Measurements from ENCODE around the gene AGBL1.

The AGBL1 gene

GRCh38 chr15:86756688-86757087, 677.0 kb downstream of the AGBL1 start:
- DNase-seq = no peak

DNA sequence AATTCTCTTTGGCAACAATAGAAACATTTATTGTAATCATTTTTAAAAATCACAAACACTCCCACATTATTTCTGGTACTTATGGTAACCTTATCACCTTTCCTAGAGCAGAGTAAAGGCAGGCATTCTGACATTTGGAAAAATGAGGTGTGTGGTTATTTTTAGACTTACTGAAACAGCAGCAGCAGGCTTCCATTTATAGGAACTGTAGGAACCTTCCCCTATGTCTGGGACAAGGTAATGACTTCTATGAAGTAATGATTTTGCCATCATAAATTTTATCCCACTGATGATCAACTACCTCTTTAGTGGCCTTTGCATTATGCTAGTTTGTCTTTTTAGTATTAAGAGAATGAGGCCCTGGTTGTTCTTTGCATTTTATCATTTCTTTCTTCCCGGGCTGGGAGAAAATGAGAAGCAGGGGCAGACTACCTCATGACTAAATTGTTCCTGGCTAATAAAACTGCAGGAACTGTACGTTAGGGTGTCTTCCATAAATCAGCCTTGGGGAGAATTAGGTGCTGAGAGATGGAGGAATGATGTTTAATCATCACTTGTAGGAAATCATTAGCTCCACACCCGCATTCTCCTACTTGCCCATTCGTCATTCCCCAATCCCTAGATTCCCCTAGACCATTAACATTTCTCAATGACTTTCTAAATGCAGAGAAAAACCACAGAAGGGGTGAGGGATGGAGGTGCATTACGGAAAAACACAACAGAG, 680.3 kb downstream of the AGBL1 start:
- no peak for DNase-seq

- no peak for DNase-seq
Measured at GRCh38 chr15:86762874-86763273, 683.2 kb downstream of the AGBL1 start.

DNA sequence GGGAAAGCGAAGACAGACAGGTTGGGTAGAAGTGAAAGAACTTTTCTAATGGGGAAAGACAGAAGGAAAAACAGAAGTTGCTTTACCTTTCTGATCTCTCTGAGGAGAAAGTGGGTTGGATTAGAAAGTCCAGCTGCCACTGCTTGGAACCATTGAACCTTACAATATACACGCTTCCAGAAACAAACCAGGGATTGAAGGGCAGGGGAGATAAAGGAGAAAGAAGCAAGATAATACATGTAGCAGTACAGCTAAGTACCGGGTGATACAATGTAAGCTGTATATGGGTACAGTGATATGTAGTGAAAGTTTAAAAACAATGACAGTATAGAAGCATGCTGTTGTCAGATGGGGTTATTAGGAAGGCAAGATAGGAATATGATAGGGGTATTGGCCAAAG, 684.4 kb downstream of the AGBL1 start:
- DNase-seq = no peak

- no peak for DNase-seq
Measured at GRCh38 chr15:86765281-86765680, 685.6 kb downstream of the AGBL1 start.

GRCh38 chr15:86772369-86773059, 692.8 kb downstream of the AGBL1 start:
- DNase-seq = no peak

- DNase-seq = no peak
Measured at GRCh38 chr15:86773736-86774135, 694.1 kb downstream of the AGBL1 start.

- no peak for DNase-seq
Measured at GRCh38 chr15:86776145-86776544, 696.5 kb downstream of the AGBL1 start.

DNA sequence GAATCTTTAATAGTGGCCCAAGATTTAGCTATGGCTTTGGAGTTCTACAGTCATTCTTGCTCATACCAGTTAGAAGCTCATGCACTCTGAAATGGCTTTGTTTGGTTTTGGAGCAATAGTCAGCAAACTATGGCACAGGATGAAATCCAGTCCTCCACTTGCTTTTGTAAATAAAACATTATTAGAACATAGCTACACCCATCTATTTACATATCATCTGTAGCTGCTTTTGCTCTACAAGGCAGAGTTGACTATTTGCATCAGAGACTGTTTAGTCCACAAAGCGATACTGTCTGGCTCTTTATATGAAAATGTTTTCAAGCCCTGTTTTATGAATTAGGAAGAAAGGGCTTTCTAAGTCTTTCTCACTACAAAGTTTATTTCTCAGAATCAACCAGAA, 716.9 kb downstream of the AGBL1 start:
- no peak for DNase-seq

GRCh38 chr15:86797135-86797534, 717.5 kb downstream of the AGBL1 start:
- DNase-seq = peak; percentile 83

DNA sequence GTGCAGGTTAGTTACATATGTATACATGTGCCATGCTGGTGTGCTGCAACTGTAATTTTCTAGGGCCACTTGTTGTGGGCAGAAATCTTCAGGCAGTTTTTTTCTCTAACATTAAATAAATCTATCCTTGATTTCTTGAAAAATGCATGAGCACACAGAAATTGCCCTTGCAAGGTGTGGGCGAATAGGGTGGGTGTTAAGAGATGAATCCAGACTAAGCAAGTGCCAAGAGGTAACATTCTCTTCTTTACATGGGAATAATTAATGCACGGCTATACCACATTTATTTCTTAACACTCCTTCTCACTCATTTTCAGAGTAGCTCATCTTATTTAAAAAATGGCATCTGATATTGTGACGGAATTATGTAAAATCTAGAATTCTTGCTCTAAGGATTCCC, 719.6 kb downstream of the AGBL1 start:
- no peak for DNase-seq

DNA sequence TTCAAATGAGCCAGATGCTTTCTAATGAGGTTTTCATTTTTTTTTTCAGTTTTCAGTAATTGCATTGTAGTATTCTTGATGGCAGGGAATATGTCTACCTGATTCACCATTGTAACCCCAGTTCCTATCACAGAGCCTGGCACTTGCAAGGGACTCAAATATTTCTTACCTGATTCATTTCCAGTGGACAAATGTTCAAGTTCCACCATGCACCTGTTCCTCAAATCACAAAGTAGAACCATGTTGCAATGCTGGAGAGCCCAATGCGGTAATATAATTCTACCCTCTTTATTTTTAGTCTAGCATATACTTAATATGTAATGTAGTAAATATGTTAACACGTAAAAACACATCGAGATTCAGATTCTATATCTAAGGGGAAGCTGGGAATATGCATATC, 722.6 kb downstream of the AGBL1 start:
- no peak for DNase-seq

- no peak for DNase-seq
Measured at GRCh38 chr15:86804406-86804805, 724.7 kb downstream of the AGBL1 start.

DNA sequence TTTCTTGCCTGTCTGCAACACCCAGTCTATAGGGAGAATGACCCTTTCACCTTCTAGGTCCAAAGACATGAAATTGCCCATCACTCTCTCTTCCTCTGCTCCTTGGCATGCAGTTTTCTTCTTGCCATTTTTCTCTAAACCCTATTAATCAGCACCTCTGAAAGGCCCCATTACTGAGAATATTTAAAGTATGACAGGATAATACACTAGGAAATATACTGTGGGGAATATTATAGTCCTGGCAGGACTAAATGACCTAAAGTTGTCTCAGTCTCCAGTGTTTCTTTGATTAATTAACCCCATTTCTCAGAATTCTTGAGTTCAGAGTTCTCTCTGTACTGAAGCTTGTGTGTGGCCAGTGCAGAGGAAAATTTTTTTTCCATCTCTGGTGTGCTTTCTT, 730.7 kb downstream of the AGBL1 start:
- no peak for DNase-seq

DNA sequence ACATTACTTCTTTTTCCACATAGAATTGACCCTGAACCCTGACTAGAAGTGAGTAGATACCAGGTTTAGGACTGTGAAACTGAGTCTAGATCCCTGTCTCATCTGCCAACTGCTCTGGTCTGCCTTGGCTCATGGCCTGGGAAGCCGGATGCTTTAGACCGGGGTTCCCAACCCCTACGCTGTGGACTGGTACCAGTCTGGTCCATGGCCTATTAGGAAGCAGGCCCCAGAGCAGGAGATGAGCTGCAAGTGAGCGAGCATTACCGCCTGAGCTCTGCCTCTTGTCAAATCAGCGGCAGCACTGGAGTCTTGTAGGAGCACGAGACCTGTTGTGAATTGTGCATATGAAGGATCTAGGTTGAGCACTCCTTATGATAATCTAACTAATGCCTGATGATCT, 734.2 kb downstream of the AGBL1 start:
- no peak for DNase-seq

DNA sequence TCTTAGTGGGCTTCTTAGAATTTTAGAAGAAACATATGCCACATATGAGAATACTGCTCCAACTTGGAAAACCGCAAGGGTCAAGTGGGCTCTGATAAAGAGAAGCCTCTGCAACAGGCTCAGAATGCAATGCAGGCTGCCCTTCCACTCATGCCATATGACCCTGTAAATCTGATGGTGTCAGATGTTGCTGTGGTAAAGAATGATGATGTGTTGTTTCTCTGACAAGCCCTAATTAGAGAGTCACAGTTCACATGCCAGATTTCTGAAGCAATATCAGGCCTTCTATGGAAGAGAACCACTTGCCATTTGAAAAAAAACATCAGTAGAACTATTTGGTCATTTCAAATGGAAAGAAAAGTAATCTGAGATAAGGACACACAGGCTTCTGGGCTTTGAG, 749.6 kb downstream of the AGBL1 start:
- no peak for DNase-seq

GRCh38 chr15:86830304-86830703, 750.6 kb downstream of the AGBL1 start:
- no peak for DNase-seq

DNA sequence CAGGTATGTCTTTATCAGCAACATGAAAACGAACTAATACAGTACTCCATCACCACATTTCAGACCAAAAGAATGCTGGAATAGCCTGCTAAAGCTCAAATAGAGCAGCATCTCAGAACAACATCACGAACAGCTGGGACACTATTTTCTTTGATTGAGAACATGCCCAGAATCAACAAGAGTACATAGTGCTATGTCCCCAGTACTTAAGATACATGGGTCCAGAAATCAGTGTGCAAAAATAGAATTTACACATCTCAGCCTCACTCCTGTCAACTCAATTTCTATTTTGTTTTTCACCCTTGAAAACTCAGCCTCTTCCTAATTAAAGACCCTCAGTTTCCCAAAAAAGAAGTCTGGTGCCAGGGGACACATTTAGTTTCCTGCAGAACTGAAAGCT, 753.9 kb downstream of the AGBL1 start:
- no peak for DNase-seq

DNA sequence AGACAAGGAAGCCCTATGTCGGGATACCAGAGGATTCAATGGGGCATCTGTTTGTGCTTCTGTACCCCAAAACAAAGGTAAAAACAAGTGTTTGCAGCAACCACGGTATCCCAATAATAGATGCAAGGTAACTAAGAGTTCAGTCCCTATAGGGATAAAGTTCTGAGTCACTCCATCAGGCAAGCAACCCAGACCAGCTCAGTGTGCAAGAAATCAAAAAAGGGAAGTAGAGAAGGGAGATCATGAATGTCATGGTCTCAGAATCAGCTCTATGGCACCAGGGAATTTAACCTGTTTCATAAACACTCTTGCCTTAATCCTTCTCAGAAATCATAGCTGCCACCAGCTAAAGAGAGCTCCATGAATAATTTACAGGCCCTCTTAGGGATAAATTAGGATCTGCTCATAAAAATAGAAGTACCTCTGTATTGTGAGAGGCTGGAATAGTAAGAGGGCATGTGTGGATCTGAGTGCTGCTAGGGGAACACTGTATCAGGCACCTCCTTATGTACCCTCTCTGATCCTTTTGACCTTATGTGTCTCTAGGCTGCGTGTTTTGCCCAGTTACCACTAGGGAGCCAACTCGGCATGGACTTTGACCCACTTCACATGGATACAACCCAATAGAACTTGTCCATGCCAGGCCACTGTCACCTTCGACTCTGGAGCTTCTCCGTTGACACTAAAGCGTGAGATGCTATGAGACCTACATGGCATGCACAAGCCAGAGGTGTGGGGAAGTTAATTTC, 754.6 kb downstream of the AGBL1 start:
- peak; percentile 73 for DNase-seq

DNA sequence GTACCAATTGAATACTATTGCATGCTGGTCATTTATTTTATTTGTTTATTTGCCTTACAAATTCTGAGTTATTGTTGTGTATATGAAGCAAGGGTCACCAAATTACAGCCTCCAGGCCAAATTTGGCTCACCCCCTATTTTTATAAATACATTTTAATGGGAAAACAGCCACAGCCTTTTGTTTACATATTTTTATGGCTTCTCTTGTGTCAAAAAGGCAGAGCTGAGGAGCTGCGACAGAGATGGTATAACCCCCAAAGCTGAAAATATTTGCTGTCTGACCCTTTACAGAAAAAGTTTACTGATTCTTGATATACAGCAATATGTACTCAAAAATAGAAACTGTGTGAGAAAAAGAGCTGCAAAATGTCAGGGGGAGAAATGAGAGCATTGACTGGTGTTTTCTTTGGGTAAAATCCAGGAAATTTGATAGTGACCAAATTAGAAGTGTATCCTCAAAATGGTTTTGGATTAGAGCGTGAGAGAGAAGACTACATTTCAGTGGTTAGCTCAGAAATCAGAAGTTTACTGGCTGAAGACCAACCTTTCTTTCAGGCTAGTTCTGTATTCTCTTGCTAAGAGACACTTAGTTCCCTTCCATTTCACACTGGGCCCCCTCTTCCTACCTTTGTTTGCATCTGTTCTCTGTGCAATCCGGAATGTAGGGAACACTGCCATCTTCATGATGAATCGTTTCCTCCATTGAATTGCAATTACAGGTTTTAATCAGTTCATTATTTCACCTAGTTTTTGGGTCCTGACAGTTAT, 757.8 kb downstream of the AGBL1 start:
- no peak for DNase-seq

GRCh38 chr15:86839502-86839901, 759.8 kb downstream of the AGBL1 start:
- no peak for DNase-seq

DNA sequence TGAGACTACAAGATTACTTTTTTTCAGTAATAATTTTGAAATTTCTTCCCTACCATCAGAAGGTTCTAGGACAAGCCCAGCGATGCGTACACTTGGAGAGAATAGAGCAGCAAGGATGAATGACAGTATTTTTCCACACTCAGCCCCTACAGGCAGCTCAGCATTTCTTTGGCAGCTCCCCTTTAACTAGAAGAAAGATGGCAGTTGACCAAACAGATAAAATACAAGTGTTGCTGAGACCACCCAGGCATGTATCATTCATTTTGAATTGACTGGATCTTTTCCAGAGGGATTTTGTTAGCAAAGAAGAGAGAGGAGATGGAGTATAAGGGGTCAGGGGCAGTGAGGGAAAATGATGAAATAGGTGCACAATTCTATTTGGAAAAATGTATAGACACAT, 761.3 kb downstream of the AGBL1 start:
- no peak for DNase-seq

DNA sequence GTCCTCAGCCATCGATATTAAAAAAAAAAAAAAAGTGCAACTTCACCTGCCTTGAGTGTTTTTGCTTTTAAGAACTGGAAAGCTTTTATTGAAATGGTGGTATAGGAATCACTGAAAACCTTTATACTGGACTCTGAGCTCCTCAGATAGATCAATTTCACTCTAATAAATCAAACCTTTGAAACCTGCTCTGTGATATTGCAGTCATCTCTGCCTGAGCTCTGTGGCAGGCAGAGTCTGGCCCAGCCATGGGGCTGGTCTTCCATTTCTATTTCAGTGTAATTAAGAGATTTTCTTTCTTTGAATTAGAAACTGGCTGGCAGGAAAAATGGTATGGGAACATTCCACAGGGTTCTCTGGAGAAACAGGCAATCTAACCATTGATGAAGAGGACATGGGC, 762.5 kb downstream of the AGBL1 start:
- DNase-seq = no peak
